NCI-H460 (cell line): ENCODE results near the gene HTR5A. TPM values are rescaled to one million over a fixed set of nuclear protein-coding genes. Genes with fewer than 3 reads are reported as not detected.

Experiments
- DNase-seq: peaks from one replicate; pipeline ENCODE4 v3.0.0-alpha.2; 2016; ENCODE audit warnings: low read depth; ENCODE audit errors: extremely low read depth
- small RNA-seq, 2 experiments: library from RNA; depleted of rRNA; stranded (forward); fragments of <200 nt; gene quantifications; one replicate each; pipeline ENCODE3, GENCODE V24; 2014
- total RNA-seq: library from RNA; depleted of rRNA; stranded (reverse); fragments of >200 nt; shearing (Covaris generic); gene quantifications from 2 replicates; pipeline ENCODE4 v1.2.3, GENCODE V29; 2014; rRNA removed

The HTR5A gene
- total RNA-seq, 1 experiment from 2014 or later: not detected

DNA sequence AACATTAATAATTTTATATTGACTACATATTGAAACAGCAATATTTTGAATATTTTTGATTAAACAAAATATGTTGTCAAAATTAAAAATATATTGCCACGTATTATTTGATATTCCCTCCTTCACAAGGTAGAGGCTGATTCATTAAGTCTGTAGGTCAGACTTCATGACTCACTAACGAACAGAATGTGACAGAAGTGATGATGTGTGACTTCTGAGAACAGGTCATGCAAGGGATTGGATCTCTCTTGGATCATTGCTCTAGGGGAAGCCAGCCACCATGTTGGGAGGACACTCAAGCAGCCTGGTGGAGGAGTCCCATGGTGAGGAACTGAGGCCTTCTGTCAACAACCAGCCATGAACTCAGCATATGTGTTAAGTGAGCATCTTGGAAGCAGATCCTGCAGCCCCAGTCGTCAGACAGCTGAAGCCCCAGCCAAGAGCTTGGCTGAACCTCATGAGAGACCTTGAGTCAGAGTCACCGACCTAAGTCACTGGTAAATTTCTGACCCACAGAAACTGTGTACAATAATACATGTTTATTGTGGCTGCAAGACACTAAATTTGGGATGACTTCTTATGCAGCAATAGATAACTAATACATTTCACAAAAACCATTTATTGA is 66.6 kb downstream of the HTR5A start:
- DNase-seq: no peak

Small RNA genes lying within 50 kb of the gene (small RNA-seq; reads per million reads assigned to genes)
- 0 reads per million in 2 experiments for gene AC092628.1

Other genes with a start within 250 kb of the HTR5A start
- gene PAXIP1, start 67.2 kb upstream of the HTR5A start, total RNA-seq: 11.6 and 13.8 TPM in 2 replicates
- 19.0 TPM in 2 replicates for gene INSIG1, start 227.6 kb downstream of the HTR5A start, total RNA-seq